H1 (cell line): ENCODE measurements around the gene INPP5E. TPM values are rescaled to one million over a fixed set of nuclear protein-coding genes. Genes with fewer than 3 reads are reported as not detected.

Source experiments
- CTCF ChIA-PET: fragments of 300-600 bp; sonication (Branson Sonifier 250); formaldehyde crosslinking; loops from one replicate; lab custom pipeline; 2021; ENCODE audit not compliant: partially characterized antibody; lab: Charles Lee
- POLR2A ChIA-PET: fragments of 300-600 bp; sonication (Branson Sonifier 250); formaldehyde crosslinking; loops from one replicate; lab custom pipeline; 2021; ENCODE audit warnings: inconsistent platforms; ENCODE audit not compliant: partially characterized antibody; lab: Charles Lee
- DNase-seq, 2 experiments: peaks; one replicate each; pipeline versions ENCODE4 v3.0.0 to v3.0.0-alpha.2; 2010 to 2022; ENCODE audit warnings: low spot score in 2 of 2, low read depth in 1 of 2, mixed read lengths in 1 of 2
- FAIRE-seq: peaks from 2 replicates; lab custom pipeline; 2011; peaks lifted over from hg19 to GRCh38; lab: Jason Lieb, UNC
- H2AFZ ChIP-seq: 2 replicates; pipeline ENCODE4 v1.8.1; 2012; ENCODE audit warnings: low read length, inconsistent platforms
- H2AK5ac ChIP-seq: 2 replicates; pipeline ENCODE4 v1.6.1; 2013; ENCODE audit warnings: low read depth, low read length
- H2BK120ac ChIP-seq: replicated peaks from 2 replicates; pipeline ENCODE3; 2013; ENCODE audit warnings: low read depth, low read length, inconsistent platforms
- H2BK12ac ChIP-seq: 2 replicates; pipeline ENCODE4 v1.6.1; 2013; ENCODE audit warnings: low read depth, low read length
- H2BK15ac ChIP-seq: 2 replicates; pipeline ENCODE4 v1.6.1; 2013; ENCODE audit warnings: low read length
- H2BK20ac ChIP-seq: 2 replicates; pipeline ENCODE4 v1.6.1; 2013; ENCODE audit warnings: low read length
- H2BK5ac ChIP-seq: 2 replicates; pipeline ENCODE4 v1.6.1; 2013; ENCODE audit warnings: low read depth, low read length
- H3K14ac ChIP-seq: 2 replicates; pipeline ENCODE4 v1.6.1; 2013; ENCODE audit warnings: inconsistent platforms; ENCODE audit not compliant: insufficient read length
- H3K18ac ChIP-seq: 2 replicates; pipeline ENCODE4 v1.6.1; 2013; ENCODE audit warnings: low read length; ENCODE audit errors: extremely low read depth
- H3K23ac ChIP-seq: 2 replicates; pipeline ENCODE4 v1.6.1; 2013; ENCODE audit warnings: inconsistent platforms; ENCODE audit not compliant: insufficient read length
- H3K23me2 ChIP-seq: 2 replicates; pipeline ENCODE4 v1.6.1; 2013; ENCODE audit warnings: low read depth, low read length
- H3K27ac ChIP-seq: 2 replicates; pipeline ENCODE4 v1.6.1; 2011; ENCODE audit warnings: low read depth, low read length, inconsistent platforms
- H3K27me3 ChIP-seq, 4 experiments: replicated peaks in 1 of 4; 1 replicate in 1 of 4; 2 replicates in 3 of 4; pipeline versions ENCODE4 v1.6.1 to v1.8.1; 2011 to 2013; ENCODE audit warnings: low read length in 3 of 4, mild to moderate bottlenecking in 3 of 4, inconsistent platforms in 2 of 4, mixed read lengths in 2 of 4, moderate library complexity in 1 of 4; ENCODE audit not compliant: control insufficient read depth in 3 of 4, insufficient read depth in 3 of 4; ENCODE audit errors: extremely low read depth in 1 of 4
- H3K36me3 ChIP-seq, 4 experiments: 2 replicates each; pipeline versions ENCODE4 v1.6.1 to v1.8.1; 2011 to 2013; ENCODE audit warnings: mild to moderate bottlenecking in 4 of 4, low read length in 3 of 4, moderate library complexity in 2 of 4, control low read depth in 1 of 4, inconsistent platforms in 1 of 4; ENCODE audit not compliant: insufficient read depth in 4 of 4, control insufficient read depth in 2 of 4
- H3K4ac ChIP-seq: replicated peaks from 2 replicates; pipeline ENCODE3; 2013; ENCODE audit warnings: low read length, low read depth, mixed read lengths, inconsistent platforms; ENCODE audit not compliant: insufficient read length
- H3K4me1 ChIP-seq, 4 experiments: replicated peaks in 1 of 4; 1 replicate in 1 of 4; 2 replicates in 3 of 4; pipeline versions ENCODE4 v1.6.1 to v1.8.1; 2011 to 2013; ENCODE audit warnings: low read length in 3 of 4, inconsistent platforms in 2 of 4, mixed read lengths in 1 of 4; ENCODE audit not compliant: insufficient read depth in 4 of 4, control insufficient read depth in 3 of 4
- H3K4me2 ChIP-seq, 2 experiments: 2 replicates each; pipeline versions ENCODE4 v1.6.1 to v1.8.1; 2011 to 2013; ENCODE audit warnings: low read depth in 2 of 2, low read length in 2 of 2, control low read depth in 1 of 2, inconsistent platforms in 1 of 2, mild to moderate bottlenecking in 1 of 2; ENCODE audit not compliant: insufficient read depth in 1 of 2
- H3K4me3 ChIP-seq, 4 experiments: fragments of 200-600, 300-600 bp in 1 of 4; sonication (generic), shearing (Covaris generic), sonication (Bioruptor Twin) in 1 of 4; 2 replicates each; pipeline versions ENCODE4 v1.5.1 to v1.8.1; 2011 to 2016; ENCODE audit warnings: low read length in 4 of 4, low read depth in 3 of 4, control low read depth in 2 of 4, inconsistent platforms in 2 of 4, mild to moderate bottlenecking in 2 of 4, mixed read lengths in 1 of 4, moderate library complexity in 1 of 4; ENCODE audit not compliant: insufficient read depth in 2 of 4; ENCODE audit errors: extremely low read depth in 1 of 4
- H3K56ac ChIP-seq: replicated peaks from 2 replicates; pipeline ENCODE3; 2013; ENCODE audit warnings: low read depth, mild to moderate bottlenecking, mixed read lengths, low read length, inconsistent platforms; ENCODE audit not compliant: insufficient read length
- H3K79me1 ChIP-seq: 2 replicates; pipeline ENCODE4 v1.6.1; 2013; ENCODE audit warnings: low read depth, low read length, control low read depth
- H3K79me2 ChIP-seq, 2 experiments: 2 replicates each; pipeline versions ENCODE4 v1.6.1 to v1.8.1; 2012 to 2013; ENCODE audit warnings: low read length in 2 of 2, mild to moderate bottlenecking in 2 of 2, inconsistent platforms in 1 of 2; ENCODE audit not compliant: insufficient read depth in 2 of 2, control insufficient read depth in 1 of 2
- H3K9ac ChIP-seq, 4 experiments: replicated peaks in 1 of 4; 1 replicate in 1 of 4; 2 replicates in 3 of 4; pipeline versions ENCODE4 v1.6.1 to v1.8.1; 2011 to 2013; ENCODE audit warnings: low read depth in 3 of 4, low read length in 3 of 4, control low read depth in 2 of 4, mild to moderate bottlenecking in 2 of 4, moderate library complexity in 2 of 4, inconsistent platforms in 1 of 4; ENCODE audit errors: extremely low read depth in 1 of 4
- H3K9me3 ChIP-seq, 2 experiments: 2 replicates each; pipeline versions ENCODE4 v1.6.1 to v1.8.1; 2012 to 2013; ENCODE audit warnings: mild to moderate bottlenecking in 2 of 2, moderate library complexity in 2 of 2, control low read depth in 1 of 2, inconsistent platforms in 1 of 2, low read depth in 1 of 2, low read length in 1 of 2, mixed read lengths in 1 of 2; ENCODE audit not compliant: insufficient read depth in 2 of 2
- H4K20me1 ChIP-seq, 2 experiments: replicated peaks in 1 of 2; 2 replicates each; pipeline versions ENCODE3 to v1.8.1; 2011 to 2013; ENCODE audit warnings: inconsistent platforms in 2 of 2, low read length in 2 of 2, mild to moderate bottlenecking in 1 of 2; ENCODE audit not compliant: insufficient read depth in 2 of 2, control insufficient read depth in 1 of 2
- H4K5ac ChIP-seq: 2 replicates; pipeline ENCODE4 v1.6.1; 2013; ENCODE audit warnings: low read length, low read depth, mixed read lengths, inconsistent platforms; ENCODE audit not compliant: insufficient read length
- H4K8ac ChIP-seq: 2 replicates; pipeline ENCODE4 v1.8.0; 2013; ENCODE audit warnings: mild to moderate bottlenecking, moderate library complexity, low read length, inconsistent platforms; ENCODE audit not compliant: insufficient read depth; ENCODE audit errors: extremely low read depth
- H4K91ac ChIP-seq: replicated peaks from 2 replicates; pipeline ENCODE3; 2013; ENCODE audit warnings: low read length, mixed read lengths, inconsistent platforms; ENCODE audit not compliant: insufficient read length
- CTBP2 ChIP-seq: IDR thresholded peaks from 2 replicates; pipeline ENCODE4 v1.7.0; 2011; ENCODE audit warnings: borderline replicate concordance, mild to moderate bottlenecking, moderate library complexity, mixed read lengths, low read length; ENCODE audit not compliant: insufficient read depth, insufficient read length
- EGR1 ChIP-seq: IDR thresholded peaks from 2 replicates; pipeline ENCODE4 v1.6.1; 2011; ENCODE audit warnings: low read depth, low read length, borderline replicate concordance
- GTF2F1 ChIP-seq: IDR thresholded peaks from 2 replicates; pipeline ENCODE4 v1.6.1; 2012; ENCODE audit warnings: low read depth, low read length, improper control_type of control experiment, borderline replicate concordance
- RAD21 ChIP-seq, 2 experiments: IDR thresholded peaks in 1 of 2; conservative IDR thresholded peaks in 1 of 2; 2 replicates each; pipeline ENCODE4 v1.6.1; 2011; ENCODE audit warnings: low read depth in 2 of 2, low read length in 2 of 2, improper control_type of control experiment in 1 of 2, inconsistent platforms in 1 of 2, mild to moderate bottlenecking in 1 of 2, moderate library complexity in 1 of 2
- SP4 ChIP-seq: IDR thresholded peaks from 2 replicates; pipeline ENCODE4 v1.6.1; 2012; ENCODE audit warnings: low read length, inconsistent platforms
- WGBS, 2 experiments: shearing (Covaris generic) in 1 of 2; methylation state at CpG; one replicate each; pipeline versions ENCODE4 v1.1.6 to v1.1.7; 2013 to 2015; ENCODE audit warnings: low lambda C conversion rate in 2 of 2, mixed read lengths in 2 of 2, inconsistent platforms in 1 of 2, low coverage in 1 of 2, missing lambda C conversion rate in 1 of 2; ENCODE audit not compliant: insufficient replicate concordance in 2 of 2, insufficient coverage in 1 of 2, insufficient read length in 1 of 2; ENCODE audit errors: extremely low coverage in 1 of 2, missing lambda C conversion rate in 1 of 2; 5-methylcytosine and 5-hydroxymethylcytosine counted together
- polyA plus RNA-seq, 7 experiments: library from polyadenylated mRNA; depleted of rRNA in 3 of 7; stranded (reverse) in 5 of 7; unstranded in 2 of 7; fragments of >200 nt in 5 of 7; fragments of 200-250 nt in 2 of 7; gene quantifications; 1 replicate in 5 of 7; 2 replicates in 1 of 7; 4 replicates in 1 of 7; pipeline versions ENCODE4 v1.2.1 to v1.2.3, GENCODE V29; 2011 to 2013; ENCODE audit warnings: missing spikeins in 2 of 7, mixed read lengths in 2 of 7
- total RNA-seq: library from RNA; stranded (reverse); fragmentation: NEBNext Ultra II Directional; extraction: Animal tissue kit (Norgen Biotek cat#: 25700); gene quantifications from 2 replicates; pipeline ENCODE4 v1.2.1, GENCODE V29; 2021
- TF ChIP-seq, protein P1 (sequence below): IDR thresholded peaks from 2 replicates; pipeline ENCODE4 v1.6.1; 2011; ENCODE audit warnings: low read depth, mild to moderate bottlenecking, low read length; ENCODE audit not compliant: insufficient read depth

The INPP5E gene
- total and polyA plus RNA-seq, 2 of the 8 experiments (the other 6 are each of a cell fraction or from before 2014, with no cell fraction given): 8.7 to 11.3 TPM

DNA sequence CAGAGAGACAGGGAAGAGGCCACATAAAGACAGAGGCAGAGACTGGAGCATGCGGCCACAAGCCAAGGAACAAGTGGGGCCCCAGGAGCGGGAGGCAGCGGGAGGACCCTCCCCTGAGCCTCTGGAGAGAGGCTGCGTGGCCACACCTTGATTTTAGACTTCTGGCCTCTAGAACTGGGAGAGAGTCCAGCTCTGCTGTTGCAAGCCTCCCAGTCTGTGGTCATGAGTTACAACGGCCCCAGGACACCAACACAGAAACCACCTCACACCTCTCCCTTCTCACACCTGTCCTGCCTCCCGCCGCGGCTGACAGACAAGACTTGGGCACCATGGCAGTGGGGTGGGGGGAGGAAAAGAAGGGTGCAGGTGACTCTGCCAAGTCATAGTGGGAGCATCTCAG lies 2.2 kb downstream of the INPP5E start:
- H2BK15ac ChIP-seq: no peak overlapping the region
- H3K4ac ChIP-seq: no peak overlapping the region
- POLR2A ChIA-PET: interaction anchor here (1.3 to 2.4 kb wide), 2 partner anchors 64 to 67 kb away, joined by 3 to 15 read pairs; partner anchors contain the start of gene CARD9
- H2BK120ac ChIP-seq: no peak overlapping the region
- H3K18ac ChIP-seq: no peak overlapping the region
- no peak overlapping the region for H3K23ac ChIP-seq
- H3K9me3 ChIP-seq: no peaks in the 10 kb centered on the region
- H3K56ac ChIP-seq: no peak overlapping the region
- H4K5ac ChIP-seq: no peak overlapping the region
- H4K20me1 ChIP-seq: peaks cover 17 to 31% of the 10 kb centered on the region in 2 experiments
- H2AK5ac ChIP-seq: no peak overlapping the region
- TF ChIP-seq SP4: no peak
- no peak for TF ChIP-seq RAD21 (IDR thresholded peaks at IDR 0.05 in 1 of 2, conservative IDR thresholded peaks at IDR 0.05 in 1 of 2; ENCODE audit: low read depth in 2 of 2, low read length in 2 of 2)
- TF ChIP-seq CTBP2: no peak
- TF ChIP-seq EGR1: no peak
- no peak for TF ChIP-seq GTF2F1
- TF ChIP-seq, protein P1, sequence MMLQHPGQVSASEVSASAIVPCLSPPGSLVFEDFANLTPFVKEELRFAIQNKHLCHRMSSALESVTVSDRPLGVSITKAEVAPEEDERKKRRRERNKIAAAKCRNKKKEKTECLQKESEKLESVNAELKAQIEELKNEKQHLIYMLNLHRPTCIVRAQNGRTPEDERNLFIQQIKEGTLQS: no peak
- H2AFZ ChIP-seq: no peak overlapping the region
- H2BK5ac ChIP-seq: no peak overlapping the region
- 97% methylated on average over 8 of the region's 8 CpGs; no CpG with 5 or more reads in 1 of the 2 experiments for WGBS, 2 experiments
- H3K4me1 ChIP-seq: peaks cover 0 to 7% (median 3%) of the 10 kb centered on the region in 4 experiments; a peak in 1 of 7 replicates
- H2BK12ac ChIP-seq: no peak overlapping the region
- H3K9ac ChIP-seq: no peak overlapping the region
- H3K79me2 ChIP-seq: peaks cover 0 to 24% of the 10 kb centered on the region in 2 experiments; a peak in 1 of 4 replicates
- H2BK20ac ChIP-seq: no peak overlapping the region
- no peak for FAIRE-seq
- no peak overlapping the region for H4K8ac ChIP-seq
- no peak overlapping the region for H3K27ac ChIP-seq
- peaks cover 9% of the 10 kb centered on the region; the same call in 1 of the 2 replicates for H3K23me2 ChIP-seq
- peak overlapping the region; percentile 33 to 93 for H3K4me2 ChIP-seq
- H3K14ac ChIP-seq: no peak overlapping the region
- no peak overlapping the region for H4K91ac ChIP-seq
- peaks cover 0 to 5% (median 2%) of the 10 kb centered on the region in 4 experiments; a peak in 3 of 8 replicates for H3K36me3 ChIP-seq
- H3K79me1 ChIP-seq: peaks cover 13% of the 10 kb centered on the region
- no peak for DNase-seq
- peaks cover 0 to 2% (median 0%) of the 10 kb centered on the region in 4 experiments; a peak in 2 of 7 replicates for H3K27me3 ChIP-seq
- H3K4me3 ChIP-seq: peak overlapping the region in 2 of 4 experiments; percentile 78 to 89; a peak in 2 of 8 replicates
- CTCF ChIA-PET: interaction anchor here (0.7 to 2.4 kb wide), 4 partner anchors 12 to 207 kb away, joined by 3 to 12 read pairs (median 5); no protein-coding TSS in a partner anchor
